T-cell (primary cell): ENCODE data around the gene SPDYE3. TPM values are rescaled to one million over a fixed set of nuclear protein-coding genes. Genes with fewer than 3 reads are reported as not detected.
"Not testable (repeated sequence)": the region's sequence is repeated elsewhere in the genome, so short reads cannot be mapped to it uniquely, and the experiment has no call there.

Experiments used
- ATAC-seq, 4 experiments: fragments of 200-7000 bp in 3 of 4; fragments of 150-1000 bp in 1 of 4; cut with Tn5 transposase; replicated peaks in 1 of 4; 1 replicate in 3 of 4; 2 replicates in 1 of 4; pipeline ENCODE4 v1.10.0; 2021; ENCODE audit warnings: moderate library complexity in 3 of 4, mild to moderate bottlenecking in 2 of 4, moderate number of reproducible peaks in 1 of 4
- CTCF ChIA-PET, 2 donors: fragments of 300-600 bp; sonication (Branson Sonifier 250); formaldehyde crosslinking; loops; one replicate each; lab custom pipeline; 2022; ENCODE audit warnings: antibody characterized with exemption in 2 of 2; lab: Charles Lee
- POLR2A ChIA-PET, 2 donors: fragments of 300-600 bp; sonication (Branson Sonifier 250); formaldehyde crosslinking; loops; one replicate each; lab custom pipeline; 2022; ENCODE audit warnings: antibody characterized with exemption in 2 of 2; lab: Charles Lee
- DNase-seq, 35 experiments: peaks; one replicate each; pipeline versions ENCODE4 v3.0.0 to v3.0.0-alpha.2; 2013 to 2023
- H3K27ac ChIP-seq: one replicate; pipeline ENCODE4 v1.5.1; 2013; ENCODE audit warnings: low read length
- H3K27me3 ChIP-seq, 2 experiments: replicated peaks in 1 of 2; 1 replicate in 1 of 2; 2 replicates in 1 of 2; pipeline versions ENCODE4 v1.6.1 to v1.7.0; 2013; ENCODE audit warnings: low read length in 1 of 2, mixed read lengths in 1 of 2; ENCODE audit not compliant: control insufficient read depth in 2 of 2, insufficient read depth in 2 of 2; ENCODE audit errors: extremely low read depth in 1 of 2
- H3K36me3 ChIP-seq, 2 donors: 1 replicate in 1 of 2; 2 replicates in 1 of 2; pipeline versions ENCODE4 v1.6.1 to v1.7.0; 2013; ENCODE audit warnings: low read length in 1 of 2; ENCODE audit not compliant: control insufficient read depth in 2 of 2, insufficient read depth in 1 of 2; ENCODE audit errors: extremely low read depth in 1 of 2
- H3K4me1 ChIP-seq, 2 experiments: 1 replicate in 1 of 2; 2 replicates in 1 of 2; pipeline versions ENCODE4 v1.6.1 to v1.7.0; 2013; ENCODE audit warnings: low read length in 2 of 2, mixed read lengths in 1 of 2; ENCODE audit not compliant: insufficient read depth in 2 of 2, control insufficient read depth in 1 of 2; ENCODE audit errors: extremely low read depth in 1 of 2
- H3K4me3 ChIP-seq, 2 donors: 1 replicate in 1 of 2; 2 replicates in 1 of 2; pipeline versions ENCODE4 v1.5.1 to v1.7.0; 2013; ENCODE audit warnings: mild to moderate bottlenecking in 2 of 2, low read length in 1 of 2, moderate library complexity in 1 of 2; ENCODE audit not compliant: control insufficient read depth in 1 of 2; ENCODE audit errors: extremely low read depth in 1 of 2
- H3K9me3 ChIP-seq: 2 replicates; pipeline ENCODE4 v1.7.0; 2013
- H3K27ac Mint-ChIP-seq, 2 donors: one replicate each; pipeline ENCODE4 v1.8.0; 2020 to 2021; ENCODE audit warnings: mild to moderate bottlenecking in 2 of 2, mixed read lengths in 2 of 2
- H3K27me3 Mint-ChIP-seq, 2 donors: one replicate each; pipeline ENCODE4 v1.8.0; 2021 to 2022; ENCODE audit warnings: mixed read lengths in 2 of 2
- H3K36me3 Mint-ChIP-seq: one replicate; pipeline ENCODE4 v1.8.0; 2021; ENCODE audit warnings: mixed read lengths
- H3K4me1 Mint-ChIP-seq, 3 donors: one replicate each; pipeline ENCODE4 v1.8.0; 2020 to 2022; ENCODE audit warnings: mixed read lengths in 3 of 3, mild to moderate bottlenecking in 1 of 3
- H3K4me3 Mint-ChIP-seq, 3 donors: one replicate each; pipeline ENCODE4 v1.8.0; 2020 to 2022; ENCODE audit warnings: mild to moderate bottlenecking in 3 of 3, mixed read lengths in 3 of 3, moderate library complexity in 3 of 3
- H3K9me3 Mint-ChIP-seq, 3 donors: one replicate each; pipeline ENCODE4 v1.8.0; 2020 to 2022; ENCODE audit warnings: mixed read lengths in 3 of 3
- WGBS: methylation state at CpG from one replicate; pipeline ENCODE4 v1.1.5; 2013; ENCODE audit warnings: missing lambda C conversion rate; ENCODE audit not compliant: insufficient coverage; 5-methylcytosine and 5-hydroxymethylcytosine counted together
- total RNA-seq, 35 experiments: library from RNA in 6 of 35; stranded (reverse) in 6 of 35; fragments of 120-200 nt in 1 of 35; gene quantifications; one replicate each; pipeline versions ENCODE4 v1.2.1 to v1.2.4 and lab custom pipeline; 2013 to 2026

The SPDYE3 gene
- total RNA-seq, 5 donors from 2014 or later (not counting 1 experiment from before 2014, with no cell fraction given) = not detected

- H3K27me3 ChIP-seq, POLR2A ChIA-PET, H3K9me3 ChIP-seq, H3K27me3 Mint-ChIP-seq, H3K9me3 Mint-ChIP-seq: not testable (repeated sequence)
- peak; percentile 76 to 95 (median 86) for ATAC-seq
- H3K4me3 Mint-ChIP-seq = peak overlapping the region; percentile 61 to 77 (median 71)
- peak overlapping the region; percentile 62 for H3K27ac ChIP-seq
- DNase-seq = peak in 1 of 35 experiments; percentile 35
- peaks cover 17 to 32% (median 19%) of the 10 kb centered on the region in 3 donors for H3K4me1 Mint-ChIP-seq
- 34% methylated on average over 9 of the region's 18 CpGs for WGBS
- CTCF ChIA-PET = interaction anchor here in 1 of 2 donors (1.1 kb wide), 1 partner anchor 353 kb away, joined by 3 read pairs; the partner anchor contains the start of gene POP7
- peak overlapping the region; percentile 76 to 81 for H3K27ac Mint-ChIP-seq
- peaks cover 12 to 76% of the 10 kb centered on the region in 2 donors for H3K36me3 ChIP-seq
- H3K4me1 ChIP-seq = peaks cover 14 to 50% of the 10 kb centered on the region in 2 experiments
- peaks cover 33% of the 10 kb centered on the region for H3K36me3 Mint-ChIP-seq
- H3K4me3 ChIP-seq = peak overlapping the region in 1 of 2 donors; percentile 58
These were observed 44.8 kb downstream of the SPDYE3 start for GRCh38 chr7:100352230-100352781.

- Mint-ChIP-seq H3K27me3 (no peaks in the 10 kb centered on the region), H3K27ac (peak overlapping the region; percentile 85), H3K4me3 (peak overlapping the region; percentile 61 to 77 (median 71)), H3K4me1 (peaks cover 17 to 32% (median 19%) of the 10 kb centered on the region in 3 donors), H3K36me3 (peaks cover 28% of the 10 kb centered on the region), H3K9me3 (no peaks in the 10 kb centered on the region)
- H3K4me3 ChIP-seq = peak overlapping the region; percentile 27 to 58
- no peak for DNase-seq
- H3K27ac ChIP-seq = peak overlapping the region; percentile 62
- CTCF ChIA-PET = interaction anchor here in 1 of 2 donors (1.1 kb wide), 1 partner anchor 352 kb away, joined by 3 read pairs; the partner anchor contains the start of gene POP7
- 84% methylated on average over 14 of the region's 16 CpGs for WGBS
- POLR2A ChIA-PET = no interaction called here
- H3K4me1 ChIP-seq = peaks cover 14 to 50% of the 10 kb centered on the region in 2 experiments
- no peak for ATAC-seq
- H3K27me3 ChIP-seq = no peaks in the 10 kb centered on the region
- H3K9me3 ChIP-seq = no peaks in the 10 kb centered on the region
- H3K36me3 ChIP-seq = peaks cover 12 to 75% of the 10 kb centered on the region in 2 donors
These were observed 45.6 kb downstream of the SPDYE3 start for GRCh38 chr7:100352984-100353684.

DNA sequence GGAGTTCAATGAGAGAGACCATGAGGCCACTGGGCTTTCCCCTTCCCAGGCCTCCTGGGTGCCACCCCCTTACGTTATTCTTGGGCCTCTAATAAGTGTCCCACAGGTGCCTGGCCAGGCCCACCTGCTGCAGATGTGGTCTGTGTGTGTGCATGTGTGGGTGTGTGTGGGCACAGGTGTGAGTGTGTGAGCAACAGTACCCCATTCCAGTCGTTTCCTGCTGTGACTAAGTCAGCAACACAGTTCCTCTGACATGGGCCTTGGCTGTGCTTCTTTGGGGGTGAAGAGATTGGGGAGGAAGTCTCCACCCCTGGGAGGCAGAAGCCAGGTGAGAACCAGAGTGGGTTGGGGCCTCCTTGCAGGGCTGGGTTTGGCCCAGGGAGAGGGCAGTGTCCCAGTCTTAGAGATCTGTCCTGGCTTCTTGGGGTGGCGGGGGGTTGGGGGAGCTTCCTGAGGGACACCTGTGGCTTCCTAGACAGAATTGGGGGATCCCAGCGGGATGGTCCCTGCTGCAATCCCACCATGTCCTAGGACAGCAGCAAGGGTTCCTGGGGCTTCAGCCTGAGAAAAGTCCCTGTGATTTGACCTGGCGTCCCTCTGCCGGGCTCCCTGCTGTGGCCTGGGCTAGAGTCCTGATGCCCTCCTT, 46.3 kb downstream of the SPDYE3 start:
- Mint-ChIP-seq H3K27ac (peak overlapping the region; percentile 85), H3K27me3 (no peaks in the 10 kb centered on the region), H3K4me1 (peaks cover 17 to 32% (median 19%) of the 10 kb centered on the region in 3 donors), H3K36me3 (peaks cover 29% of the 10 kb centered on the region), H3K9me3 (no peaks in the 10 kb centered on the region), H3K4me3 (peak overlapping the region; percentile 61 to 77 (median 71))
- POLR2A ChIA-PET = no interaction called here
- DNase-seq = peak in 4 of 35 experiments; percentile 14 to 43 (median 21)
- CTCF ChIA-PET = interaction anchor here in 1 of 2 donors (1.0 to 1.1 kb wide), 2 partner anchors 54 to 352 kb away, joined by 3 read pairs; partner anchors contain the start of gene POP7
- Histone ChIP-seq H3K9me3 (no peaks in the 10 kb centered on the region), H3K4me3 (peak overlapping the region; percentile 0 to 58), H3K27ac (peak overlapping the region; percentile 62), H3K36me3 (peaks cover 17 to 79% of the 10 kb centered on the region in 2 donors), H3K27me3 (no peaks in the 10 kb centered on the region), H3K4me1 (peaks cover 14 to 50% of the 10 kb centered on the region in 2 experiments)
- peak; percentile 37 to 51 (median 44) for ATAC-seq
- 78% methylated on average over 5 of the region's 6 CpGs for WGBS

DNA sequence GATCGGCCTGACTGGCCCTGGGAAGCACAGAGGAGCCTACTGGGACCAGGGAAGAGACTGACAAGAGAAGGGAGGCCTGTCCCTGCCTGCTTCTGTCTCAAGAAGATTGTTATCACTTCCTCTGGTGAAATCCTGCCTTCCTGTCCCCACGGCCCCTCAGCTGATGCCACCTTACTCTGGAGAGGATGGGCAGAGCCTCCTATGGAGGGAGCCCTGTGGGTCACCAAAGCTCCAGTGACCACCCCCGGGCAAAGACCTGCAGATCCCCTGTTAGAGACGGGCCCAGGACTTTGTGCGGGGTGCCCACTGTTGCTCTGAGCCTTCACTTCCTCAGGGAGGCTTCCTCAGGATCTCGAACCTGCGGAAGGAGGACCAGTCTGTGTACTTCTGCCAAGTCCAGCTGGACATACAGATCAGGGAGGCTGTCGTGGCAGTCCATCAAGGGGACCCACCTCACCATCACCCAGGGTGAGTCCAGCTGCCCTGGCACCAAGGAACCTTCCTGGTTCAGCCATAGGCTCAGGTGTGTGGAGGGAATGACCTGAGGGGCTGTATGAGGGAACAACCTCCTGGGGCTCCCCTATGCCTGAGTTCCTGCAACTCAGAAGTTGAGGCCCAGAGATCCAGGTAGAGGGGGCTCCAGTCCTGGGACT, 49.0 kb downstream of the SPDYE3 start:
- Histone ChIP-seq H3K4me3 (no peak overlapping the region), H3K27ac (no peak overlapping the region), H3K27me3 (no peaks in the 10 kb centered on the region), H3K4me1 (peaks cover 12 to 45% of the 10 kb centered on the region in 2 experiments), H3K9me3 (no peaks in the 10 kb centered on the region), H3K36me3 (peaks cover 24 to 81% of the 10 kb centered on the region in 2 donors)
- ChIA-PET POLR2A (no interaction called here), CTCF (no interaction called here)
- ATAC-seq (no peak), DNase-seq (no peak)
- Mint-ChIP-seq H3K27ac (no peak overlapping the region), H3K4me3 (no peak overlapping the region), H3K4me1 (peaks cover 12 to 18% (median 13%) of the 10 kb centered on the region in 3 donors), H3K9me3 (no peaks in the 10 kb centered on the region), H3K36me3 (peaks cover 26% of the 10 kb centered on the region), H3K27me3 (no peaks in the 10 kb centered on the region)
- WGBS = 87% methylated on average over 7 of the region's 8 CpGs

- Histone ChIP-seq H3K4me3 (no peak overlapping the region), H3K27me3 (no peaks in the 10 kb centered on the region), H3K27ac (no peak overlapping the region), H3K36me3 (peaks cover 24 to 85% of the 10 kb centered on the region in 2 donors), H3K9me3 (no peaks in the 10 kb centered on the region), H3K4me1 (peaks cover 9 to 39% of the 10 kb centered on the region in 2 experiments)
- Mint-ChIP-seq H3K9me3 (no peaks in the 10 kb centered on the region), H3K4me1 (peaks cover 9 to 15% (median 10%) of the 10 kb centered on the region in 3 donors), H3K27me3 (no peaks in the 10 kb centered on the region), H3K36me3 (peaks cover 32% of the 10 kb centered on the region), H3K27ac (no peak overlapping the region), H3K4me3 (no peak overlapping the region)
- POLR2A ChIA-PET = no interaction called here
- CTCF ChIA-PET = no interaction called here
- no peak for DNase-seq
- WGBS = 95% methylated on average over 3 of the region's 6 CpGs
- ATAC-seq = no peak
These were observed 49.6 kb downstream of the SPDYE3 start for GRCh38 chr7:100357131-100357561.
